Endothelial cell of umbilical vein (primary cell): ENCODE results near the gene CENATAC. TPM values are rescaled to one million over a fixed set of nuclear protein-coding genes. Genes with fewer than 3 reads are reported as not detected.

Source experiments
- BruUV-seq: library from RNA; stranded (reverse); fragments of 400-500 nt; replicated peaks from 2 replicates; lab custom pipeline; 2021; lab: Mats Ljungman, UMichigan
- CTCF ChIA-PET: fragments of 300-600, 350-600 bp; sonication (Branson Sonifier 250); formaldehyde crosslinking; loops from one replicate; lab custom pipeline; 2021; ENCODE audit warnings: antibody characterized with exemption, inconsistent platforms; lab: Charles Lee
- POLR2A ChIA-PET: fragments of 300-600, 350-600 bp; sonication (Branson Sonifier 250); formaldehyde crosslinking; loops from one replicate; lab custom pipeline; 2021; ENCODE audit warnings: antibody characterized with exemption, inconsistent platforms; lab: Charles Lee
- DNase-seq: peaks from one replicate; pipeline ENCODE4 v3.0.0-alpha.2; 2011; ENCODE audit warnings: low read depth, low spot score
- FAIRE-seq: peaks from 2 replicates; lab custom pipeline; 2011; peaks lifted over from hg19 to GRCh38; lab: Jason Lieb, UNC
- H2AFZ ChIP-seq: 2 replicates; pipeline ENCODE4 v1.6.0; 2012; ENCODE audit warnings: low read depth, low read length, control low read depth, inconsistent platforms
- H3K27ac ChIP-seq: 2 replicates; pipeline ENCODE4 v1.5.1; 2011; ENCODE audit warnings: low read depth, mild to moderate bottlenecking, control low read depth, low read length, moderate library complexity; ENCODE audit not compliant: insufficient read depth
- H3K27me3 ChIP-seq, 2 experiments: 2 replicates each; pipeline versions ENCODE4 v1.6.0 to v1.6.1; 2011; ENCODE audit warnings: low read length in 2 of 2, mixed read lengths in 1 of 2; ENCODE audit not compliant: control insufficient read depth in 2 of 2, insufficient read depth in 2 of 2
- H3K36me3 ChIP-seq, 2 experiments: 2 replicates in 1 of 2; 3 replicates in 1 of 2; pipeline ENCODE4 v1.5.1; 2011; ENCODE audit warnings: low read length in 2 of 2, mild to moderate bottlenecking in 1 of 2, moderate library complexity in 1 of 2; ENCODE audit not compliant: control insufficient read depth in 2 of 2, insufficient read depth in 2 of 2; ENCODE audit errors: extremely low read depth in 1 of 2
- H3K4me1 ChIP-seq: 3 replicates; pipeline ENCODE4 v1.5.1; 2011; ENCODE audit warnings: mild to moderate bottlenecking, low read length; ENCODE audit not compliant: control insufficient read depth, insufficient read depth; ENCODE audit errors: extremely low read depth
- H3K4me2 ChIP-seq: 2 replicates; pipeline ENCODE4 v1.6.1; 2011; ENCODE audit warnings: low read length, control low read depth, mixed read lengths; ENCODE audit not compliant: insufficient read depth
- H3K4me3 ChIP-seq, 3 experiments: fragments of 200-600 bp in 1 of 3; sonication (generic), shearing (Covaris generic) in 1 of 3; replicated peaks in 1 of 3; 2 replicates each; pipeline ENCODE4 v1.5.1; 2011 to 2016; ENCODE audit warnings: control low read depth in 3 of 3, low read length in 3 of 3, mild to moderate bottlenecking in 2 of 3, inconsistent platforms in 1 of 3, low read depth in 1 of 3, moderate library complexity in 1 of 3; ENCODE audit not compliant: insufficient read depth in 1 of 3
- H3K79me2 ChIP-seq: 2 replicates; pipeline ENCODE4 v1.6.0; 2012; ENCODE audit warnings: low read length, inconsistent platforms; ENCODE audit not compliant: control insufficient read depth, insufficient read depth
- H3K9ac ChIP-seq: replicated peaks from 2 replicates; pipeline ENCODE3; 2011; ENCODE audit warnings: low read length, control low read depth; ENCODE audit not compliant: insufficient read depth; ENCODE audit errors: extremely low read depth
- H3K9me1 ChIP-seq: replicated peaks from 3 replicates; pipeline ENCODE4 v1.6.0; 2011; ENCODE audit warnings: mild to moderate bottlenecking, low read length; ENCODE audit not compliant: control insufficient read depth, insufficient read depth; ENCODE audit errors: extremely low read depth
- H3K9me3 ChIP-seq: replicated peaks from 2 replicates; pipeline ENCODE4 v1.5.1; 2012; ENCODE audit warnings: low read length, inconsistent platforms; ENCODE audit not compliant: control insufficient read depth, insufficient read depth
- H4K20me1 ChIP-seq: replicated peaks from 2 replicates; pipeline ENCODE3; 2011; ENCODE audit warnings: mild to moderate bottlenecking, low read length; ENCODE audit not compliant: control insufficient read depth, insufficient read depth; ENCODE audit errors: extremely low read depth
- CTCF ChIP-seq, 2 donors: IDR thresholded peaks; 1 replicate in 1 of 2; 2 replicates in 1 of 2; pipeline ENCODE4 v1.5.1; 2011; ENCODE audit warnings: low read length in 2 of 2, mild to moderate bottlenecking in 2 of 2, moderate library complexity in 2 of 2, control low read depth in 1 of 2, inconsistent platforms in 1 of 2, low read depth in 1 of 2; ENCODE audit not compliant: insufficient read depth in 1 of 2; ENCODE audit errors: extremely low read depth in 1 of 2
- EZH2 ChIP-seq: IDR thresholded peaks from 2 replicates; pipeline ENCODE4 v1.6.1; 2012; ENCODE audit warnings: borderline replicate concordance, low read depth, mild to moderate bottlenecking, moderate library complexity, low read length, inconsistent platforms; ENCODE audit not compliant: severe bottlenecking
- FOS ChIP-seq: IDR thresholded peaks from 2 replicates; pipeline ENCODE4 v1.6.1; 2011; ENCODE audit warnings: mild to moderate bottlenecking, low read length, moderate library complexity, borderline replicate concordance; ENCODE audit not compliant: insufficient read depth
- GATA2 ChIP-seq: IDR thresholded peaks from 2 replicates; pipeline ENCODE4 v1.7.0; 2011; ENCODE audit warnings: low read depth, mild to moderate bottlenecking, moderate library complexity, mixed read lengths, low read length; ENCODE audit not compliant: insufficient read length, insufficient read depth
- JUN ChIP-seq: IDR thresholded peaks from 2 replicates; pipeline ENCODE4 v1.6.1; 2011; ENCODE audit warnings: borderline replicate concordance, low read depth; ENCODE audit not compliant: insufficient read length, insufficient read depth
- MYC ChIP-seq: IDR thresholded peaks from one replicate; pipeline ENCODE4 v1.6.1; 2011; ENCODE audit warnings: mild to moderate bottlenecking, low read depth, low read length
- POLR2A ChIP-seq: IDR thresholded peaks from 2 replicates; pipeline ENCODE4 v1.6.1; 2012; ENCODE audit warnings: low read depth, mild to moderate bottlenecking, control low read depth, low read length
- POLR2AphosphoS5 ChIP-seq: IDR thresholded peaks from 2 replicates; pipeline ENCODE4 v1.6.1; 2012; ENCODE audit warnings: low read depth, mild to moderate bottlenecking, control low read depth, low read length, moderate library complexity; ENCODE audit not compliant: insufficient read depth
- dilution Hi-C: fragments of 300-500 bp; cut with MboI; formaldehyde crosslinking; loops from one replicate; pipeline ENCODE4 v1.15.0; 2019; ENCODE audit warnings: low sequenced_read_pairs; ENCODE audit not compliant: extremely low pct_ligation_motif_present
- intact Hi-C: fragments of 100-400 bp; cut with micrococcal nuclease; formaldehyde crosslinking; loops from one replicate; pipeline ENCODE4 v1.10.0; 2022
- polyA plus RNA-seq, 4 experiments: library from polyadenylated mRNA; depleted of rRNA in 3 of 4; stranded (reverse) in 3 of 4; unstranded in 1 of 4; fragments of >200 nt; gene quantifications; 2 replicates each; pipeline versions ENCODE4 v1.2.1 to v1.2.3, GENCODE V29; 2011 to 2012; ENCODE audit warnings: missing spikeins in 1 of 4
- total RNA-seq: library from RNA; stranded (reverse); gene quantifications from 2 replicates; pipeline ENCODE4 v1.2.3, GENCODE V29; 2021
- TF ChIP-seq, protein P1 (sequence below): IDR thresholded peaks from 2 replicates; pipeline ENCODE4 v1.6.1; 2011; ENCODE audit not compliant: insufficient read depth, insufficient read length

Gene CENATAC
- total and polyA plus RNA-seq, 2 donors (not counting 3 experiments of a cell fraction or from before 2014, with no cell fraction given), result 14.2 to 41.8 TPM

GRCh38 chr11:118958577-118958976 is 39.4 kb upstream of the CENATAC start:
- BruUV-seq, result no TSS peak
- H3K79me2 ChIP-seq, result no peaks in the 10 kb centered on the region

More at GRCh38 chr11:118958577-118958976, 39.4 kb upstream of the CENATAC start:
- intact Hi-C loops (no loop called here), dilution Hi-C loops (no loop called here)
- DNase-seq (no peak), FAIRE-seq (no peak)
- Histone ChIP-seq H3K9ac (no peak overlapping the region), H3K36me3 (no peaks in the 10 kb centered on the region), H3K9me3 (no peaks in the 10 kb centered on the region), H3K4me2 (no peak overlapping the region), H3K9me1 (no peaks in the 10 kb centered on the region), H2AFZ (no peak overlapping the region), H3K4me1 (no peaks in the 10 kb centered on the region), H3K27ac (no peak overlapping the region), H4K20me1 (no peaks in the 10 kb centered on the region), H3K4me3 (no peak overlapping the region), H3K27me3 (peaks cover 0 to 5% of the 10 kb centered on the region in 2 experiments)
- no peak for TF ChIP-seq CTCF (IDR thresholded peaks at IDR 0.05; ENCODE audit: extremely low read depth in 1 of 2, insufficient read depth in 1 of 2, low read depth in 1 of 2, low read length in 2 of 2)
- TF ChIP-seq, protein P1, sequence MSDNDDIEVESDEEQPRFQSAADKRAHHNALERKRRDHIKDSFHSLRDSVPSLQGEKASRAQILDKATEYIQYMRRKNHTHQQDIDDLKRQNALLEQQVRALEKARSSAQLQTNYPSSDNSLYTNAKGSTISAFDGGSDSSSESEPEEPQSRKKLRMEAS, result no peak
- no peak for TF ChIP-seq POLR2A
- TF ChIP-seq POLR2AphosphoS5, result no peak
- TF ChIP-seq JUN, result no peak
- TF ChIP-seq EZH2, result no peak
- TF ChIP-seq GATA2, result no peak
- no peak for TF ChIP-seq MYC
- no peak for TF ChIP-seq FOS
- ChIA-PET POLR2A (no interaction called here), CTCF (interaction anchor here (1.2 to 2.6 kb wide), 2 partner anchors 295 to 299 kb away, joined by 3 to 8 read pairs; no protein-coding TSS in a partner anchor)
